Parathyroid adenoma (tissue), 2 donors: ENCODE results near the gene CELSR2.

Experiments
- H2AFZ ChIP-seq: fragments of 300-600 bp; sonication (generic); one replicate; pipeline ENCODE4 v1.7.0; 2017; ENCODE audit warnings: antibody characterized with exemption, mild to moderate bottlenecking
- H3K27ac ChIP-seq: fragments of 300-600 bp; sonication (generic); one replicate; pipeline ENCODE4 v1.7.0; 2017
- H3K27me3 ChIP-seq: fragments of 300-600 bp; sonication (generic); one replicate; pipeline ENCODE4 v1.7.0; 2017; ENCODE audit warnings: low read length; ENCODE audit not compliant: control insufficient read depth, insufficient read depth
- H3K36me3 ChIP-seq: fragments of 300-600 bp; sonication (generic); one replicate; pipeline ENCODE4 v1.7.0; 2017; ENCODE audit warnings: low read length; ENCODE audit not compliant: control insufficient read depth, insufficient read depth
- H3K4me1 ChIP-seq: fragments of 300-600 bp; sonication (generic); one replicate; pipeline ENCODE4 v1.7.0; 2017; ENCODE audit warnings: control low read depth
- H3K4me2 ChIP-seq: fragments of 300-600 bp; sonication (generic); one replicate; pipeline ENCODE4 v1.7.0; 2017; ENCODE audit warnings: low read length
- H3K4me3 ChIP-seq: fragments of 300-600 bp; sonication (generic); one replicate; pipeline ENCODE4 v1.7.0; 2017; ENCODE audit warnings: low read depth, low read length
- H3K79me2 ChIP-seq: fragments of 300-600 bp; sonication (generic); one replicate; pipeline ENCODE4 v1.7.0; 2017; ENCODE audit warnings: control low read depth
- H3K9ac ChIP-seq: fragments of 300-600 bp; sonication (generic); one replicate; pipeline ENCODE4 v1.7.0; 2017; ENCODE audit warnings: mild to moderate bottlenecking
- H3K9me3 ChIP-seq: fragments of 300-600 bp; sonication (generic); one replicate; pipeline ENCODE4 v1.7.0; 2017; ENCODE audit warnings: low read length; ENCODE audit not compliant: control insufficient read depth
- TF ChIP-seq, protein P1 (sequence below): fragments of 300-600 bp; sonication (generic); IDR thresholded peaks from one replicate; pipeline ENCODE4 v1.7.0; 2017; ENCODE audit warnings: antibody characterized with exemption, mild to moderate bottlenecking
- donor health status: primary hyperparathyroidism.

CELSR2 gene

DNA sequence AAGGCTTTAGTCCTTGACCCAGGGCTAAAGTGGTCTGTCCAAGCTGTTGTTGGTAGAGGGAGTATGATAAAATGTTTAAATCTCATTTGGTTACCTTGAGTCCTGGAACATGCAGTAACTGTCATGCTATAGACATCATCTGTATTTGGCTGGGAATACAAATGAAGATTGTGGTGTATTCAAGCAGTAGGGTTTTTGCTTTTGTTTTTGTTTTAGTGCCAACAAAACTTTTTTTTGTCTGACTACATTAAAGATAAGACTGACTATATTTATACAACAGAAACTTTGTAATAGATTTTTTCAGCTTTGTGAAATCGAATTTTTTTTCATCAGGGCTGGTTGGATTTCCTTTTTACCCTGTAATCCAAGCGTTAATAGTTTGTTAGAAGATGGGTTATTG, 43.0 kb upstream of the CELSR2 start:
- Histone ChIP-seq H3K4me1 (no peaks in the 10 kb centered on the region), H2AFZ (no peak overlapping the region), H3K9me3 (no peaks in the 10 kb centered on the region), H3K36me3 (no peaks in the 10 kb centered on the region), H3K9ac (no peak overlapping the region), H3K27me3 (no peaks in the 10 kb centered on the region), H3K79me2 (no peaks in the 10 kb centered on the region), H3K4me3 (no peak overlapping the region), H3K4me2 (no peak overlapping the region), H3K27ac (no peak overlapping the region)
- TF ChIP-seq, protein P1, sequence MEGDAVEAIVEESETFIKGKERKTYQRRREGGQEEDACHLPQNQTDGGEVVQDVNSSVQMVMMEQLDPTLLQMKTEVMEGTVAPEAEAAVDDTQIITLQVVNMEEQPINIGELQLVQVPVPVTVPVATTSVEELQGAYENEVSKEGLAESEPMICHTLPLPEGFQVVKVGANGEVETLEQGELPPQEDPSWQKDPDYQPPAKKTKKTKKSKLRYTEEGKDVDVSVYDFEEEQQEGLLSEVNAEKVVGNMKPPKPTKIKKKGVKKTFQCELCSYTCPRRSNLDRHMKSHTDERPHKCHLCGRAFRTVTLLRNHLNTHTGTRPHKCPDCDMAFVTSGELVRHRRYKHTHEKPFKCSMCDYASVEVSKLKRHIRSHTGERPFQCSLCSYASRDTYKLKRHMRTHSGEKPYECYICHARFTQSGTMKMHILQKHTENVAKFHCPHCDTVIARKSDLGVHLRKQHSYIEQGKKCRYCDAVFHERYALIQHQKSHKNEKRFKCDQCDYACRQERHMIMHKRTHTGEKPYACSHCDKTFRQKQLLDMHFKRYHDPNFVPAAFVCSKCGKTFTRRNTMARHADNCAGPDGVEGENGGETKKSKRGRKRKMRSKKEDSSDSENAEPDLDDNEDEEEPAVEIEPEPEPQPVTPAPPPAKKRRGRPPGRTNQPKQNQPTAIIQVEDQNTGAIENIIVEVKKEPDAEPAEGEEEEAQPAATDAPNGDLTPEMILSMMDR, result no peak

DNA sequence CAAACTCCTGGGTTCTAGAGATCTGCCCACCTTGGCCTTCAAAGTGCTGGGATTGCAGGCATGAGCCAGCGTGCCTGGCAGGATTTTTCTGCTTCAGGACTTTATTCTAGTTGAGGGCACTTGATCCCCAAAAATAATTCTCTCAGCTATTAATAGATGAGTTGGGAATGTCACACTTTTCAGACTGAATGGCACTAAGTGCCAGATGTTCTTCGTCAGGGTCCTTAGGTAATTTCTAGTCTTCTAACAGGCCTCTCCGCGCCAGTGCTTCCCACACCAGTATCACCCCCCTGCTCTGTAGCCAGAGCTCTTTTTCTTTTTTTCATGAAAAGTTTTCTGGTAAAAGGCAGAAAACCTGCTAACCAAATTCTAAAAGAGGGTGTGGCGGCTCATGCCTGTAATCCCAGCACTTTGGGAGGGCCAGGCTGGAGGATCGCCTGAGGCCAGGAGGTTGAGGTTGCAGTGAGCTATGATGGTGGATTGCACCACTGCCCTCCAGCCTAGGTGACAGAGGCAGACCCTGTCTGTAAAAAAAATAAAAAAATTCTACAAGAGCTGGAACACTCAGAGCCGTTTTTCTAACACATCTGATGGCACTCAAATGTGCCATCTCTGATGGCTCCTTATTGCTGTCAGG, 41.8 kb upstream of the CELSR2 start:
- Histone ChIP-seq H2AFZ (no peak overlapping the region), H3K27me3 (no peaks in the 10 kb centered on the region), H3K4me3 (no peak overlapping the region), H3K4me1 (no peaks in the 10 kb centered on the region), H3K79me2 (no peaks in the 10 kb centered on the region), H3K9me3 (no peaks in the 10 kb centered on the region), H3K27ac (no peak overlapping the region), H3K36me3 (no peaks in the 10 kb centered on the region), H3K9ac (no peak overlapping the region), H3K4me2 (no peak overlapping the region)
- TF ChIP-seq, protein P1, result no peak

DNA sequence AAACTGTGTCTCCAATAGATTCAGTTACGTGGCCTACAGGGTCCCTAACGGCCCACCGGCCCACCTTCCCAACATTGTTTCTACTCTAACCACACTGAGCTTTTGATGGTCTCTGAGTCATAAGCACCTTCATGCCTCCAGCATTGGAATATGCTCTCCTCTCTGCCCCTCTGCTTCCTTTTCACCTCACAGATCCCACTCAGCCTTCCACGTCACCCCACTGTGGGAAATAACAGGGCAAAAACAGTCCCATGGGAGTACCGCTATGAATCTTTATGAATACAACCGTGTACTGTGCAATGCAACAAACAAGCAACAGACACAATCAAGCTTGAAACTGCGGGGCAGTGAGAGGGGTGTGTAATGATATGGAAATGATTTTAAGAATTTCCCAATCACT, 40.9 kb upstream of the CELSR2 start:
- Histone ChIP-seq H3K79me2 (no peaks in the 10 kb centered on the region), H3K4me1 (no peaks in the 10 kb centered on the region), H3K36me3 (no peaks in the 10 kb centered on the region), H3K4me2 (no peak overlapping the region), H3K27me3 (no peaks in the 10 kb centered on the region), H3K4me3 (no peak overlapping the region), H2AFZ (no peak overlapping the region), H3K9ac (no peak overlapping the region), H3K9me3 (no peaks in the 10 kb centered on the region), H3K27ac (no peak overlapping the region)
- TF ChIP-seq, protein P1, result no peak

DNA sequence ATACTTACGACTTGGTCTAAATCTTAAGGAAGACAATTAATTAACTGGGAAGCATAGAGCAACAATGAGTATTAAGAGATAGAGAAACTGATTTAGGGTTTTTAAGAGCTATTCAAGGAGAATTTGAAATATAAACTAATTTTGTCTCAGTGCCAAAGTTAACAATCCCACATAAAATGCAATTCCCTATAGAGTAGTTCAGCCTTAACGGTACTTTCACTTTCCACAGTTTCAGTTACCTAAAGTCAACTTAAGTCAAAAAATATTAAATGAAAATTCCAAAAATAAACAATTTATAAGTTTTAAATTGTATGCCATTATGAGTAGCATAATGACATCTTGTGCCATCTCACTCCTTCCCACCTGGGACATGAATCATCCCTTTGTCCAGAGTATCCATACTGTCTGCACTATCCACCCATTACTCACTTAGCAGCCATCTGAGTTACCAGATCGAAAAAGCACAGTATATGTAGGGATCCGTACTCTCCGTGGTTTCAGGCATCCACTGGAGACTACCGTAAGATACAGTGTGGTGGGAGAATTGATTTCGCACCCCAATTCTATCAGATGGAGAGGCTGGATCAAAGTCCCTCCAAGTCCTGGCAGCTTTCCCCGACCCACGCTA, 40.4 kb upstream of the CELSR2 start:
- TF ChIP-seq, protein P1, result no peak
- Histone ChIP-seq H3K27me3 (no peaks in the 10 kb centered on the region), H3K4me1 (no peaks in the 10 kb centered on the region), H2AFZ (no peak overlapping the region), H3K27ac (no peak overlapping the region), H3K4me2 (no peak overlapping the region), H3K79me2 (no peaks in the 10 kb centered on the region), H3K4me3 (no peak overlapping the region), H3K9ac (no peak overlapping the region), H3K9me3 (no peaks in the 10 kb centered on the region), H3K36me3 (no peaks in the 10 kb centered on the region)

DNA sequence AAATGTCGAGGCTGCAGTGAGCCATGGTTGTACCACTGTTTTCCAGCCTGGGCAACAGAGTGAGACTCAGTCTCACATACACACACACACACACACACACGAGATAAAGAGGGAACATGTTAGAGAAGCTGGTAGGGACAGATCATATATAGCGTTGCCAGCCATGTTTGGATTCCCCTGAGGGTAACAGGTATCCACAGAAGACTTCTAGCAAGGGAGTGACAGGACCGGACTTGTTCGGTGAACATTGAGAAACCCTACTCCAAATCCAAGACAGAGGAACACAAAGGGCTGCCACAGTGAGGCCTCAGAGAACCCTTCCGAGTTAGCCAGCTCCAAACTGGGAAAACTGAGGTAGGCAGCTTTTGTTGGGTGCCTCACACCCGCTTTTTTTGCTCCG, 39.3 kb upstream of the CELSR2 start:
- H3K4me3 ChIP-seq, result no peak overlapping the region
- no peak overlapping the region for H3K9ac ChIP-seq
- H3K4me1 ChIP-seq, result no peaks in the 10 kb centered on the region
- H3K36me3 ChIP-seq, result no peaks in the 10 kb centered on the region
- peaks cover under 1% of the 10 kb centered on the region for H3K79me2 ChIP-seq
- no peak overlapping the region for H3K27ac ChIP-seq
- H2AFZ ChIP-seq, result no peak overlapping the region
- TF ChIP-seq, protein P1, result no peak
- H3K9me3 ChIP-seq, result no peaks in the 10 kb centered on the region
- no peaks in the 10 kb centered on the region for H3K27me3 ChIP-seq
- no peak overlapping the region for H3K4me2 ChIP-seq
